HL-60/S4 (cell line): Measurements from ENCODE around the gene ARL15.

Experiments used
- in situ Hi-C: fragments of 300-500 bp; cut with MboI; formaldehyde crosslinking; loops from 2 replicates; pipeline ENCODE4 v1.14.3; 2022; ENCODE audit warnings: low sequenced_read_pairs

Gene ARL15

GRCh38 chr5:53922508-53923498 lies 387.6 kb downstream of the ARL15 start:
- in situ Hi-C loops, result no loop called here

- in situ Hi-C loops, result no loop called here
Observed at GRCh38 chr5:53917826-53918225, 392.5 kb downstream of the ARL15 start.

DNA sequence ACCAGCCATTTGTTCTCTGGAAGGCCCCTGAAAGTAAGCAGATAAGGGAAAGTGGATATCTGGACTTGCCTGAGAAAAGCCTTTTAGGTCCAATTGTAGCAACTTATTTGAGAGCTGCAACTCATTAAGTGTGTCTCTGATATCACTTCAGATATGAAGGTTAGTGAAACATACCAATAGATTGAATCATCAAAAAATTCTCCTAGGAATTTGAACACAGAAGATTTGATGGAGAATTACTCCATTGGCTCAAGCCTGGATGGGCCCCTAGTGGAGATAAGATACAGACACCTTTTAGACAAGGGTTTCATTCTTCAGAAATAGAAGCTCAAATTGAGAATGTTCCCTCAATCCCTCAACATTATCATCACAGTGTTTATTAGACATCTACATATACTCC lies 393.3 kb downstream of the ARL15 start:
- in situ Hi-C loops, result no loop called here

GRCh38 chr5:53915120-53915519 lies 395.3 kb downstream of the ARL15 start:
- in situ Hi-C loops, result no loop called here

GRCh38 chr5:53913941-53914340 lies 396.4 kb downstream of the ARL15 start:
- in situ Hi-C loops, result no loop called here

DNA sequence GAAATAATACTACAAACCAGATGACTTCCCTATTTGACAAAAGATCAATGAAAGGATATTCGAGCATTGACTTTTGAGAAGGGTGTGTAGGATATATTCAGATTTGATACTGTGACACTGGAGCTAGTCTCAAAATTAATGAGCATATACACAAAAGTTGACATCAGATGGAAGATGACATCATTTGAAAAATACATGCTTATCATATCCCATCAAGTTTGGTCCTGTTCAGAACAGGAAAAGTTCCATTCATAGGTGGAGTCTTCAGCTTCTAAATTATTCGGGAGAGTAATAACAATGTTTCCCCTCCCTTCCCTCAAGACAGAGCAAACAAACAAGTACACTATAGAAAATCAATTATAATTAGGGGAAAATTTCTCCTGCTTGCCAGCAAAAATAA lies 401.6 kb downstream of the ARL15 start:
- in situ Hi-C loops, result no loop called here

GRCh38 chr5:53907827-53908226 lies 402.5 kb downstream of the ARL15 start:
- in situ Hi-C loops, result no loop called here

- in situ Hi-C loops, result no loop called here
Observed at GRCh38 chr5:53906736-53907135, 403.6 kb downstream of the ARL15 start.

- in situ Hi-C loops, result no loop called here
Observed at GRCh38 chr5:53902296-53902907, 408.0 kb downstream of the ARL15 start.

DNA sequence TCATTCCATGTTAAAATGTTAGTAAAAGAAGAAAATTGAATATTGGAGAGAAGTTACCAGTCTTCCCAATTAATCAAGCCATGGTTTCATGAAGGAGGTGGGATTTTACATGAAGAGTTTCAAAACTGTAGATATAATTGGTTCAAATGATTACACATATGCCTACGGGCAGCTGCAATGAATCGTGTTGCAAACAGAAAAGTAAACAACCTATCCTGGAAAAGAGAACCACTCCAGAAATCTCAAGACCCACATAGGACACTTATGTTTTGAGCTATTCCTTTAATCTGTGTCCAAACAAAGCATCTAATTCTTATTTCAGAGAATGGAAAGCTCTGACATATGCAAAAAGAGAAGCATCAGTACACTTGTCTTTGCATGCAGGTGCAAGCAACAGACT lies 409.7 kb downstream of the ARL15 start:
- in situ Hi-C loops, result no loop called here

GRCh38 chr5:53895091-53895683 lies 415.2 kb downstream of the ARL15 start:
- in situ Hi-C loops, result no loop called here

- in situ Hi-C loops, result no loop called here
Observed at GRCh38 chr5:53893626-53894025, 416.7 kb downstream of the ARL15 start.

DNA sequence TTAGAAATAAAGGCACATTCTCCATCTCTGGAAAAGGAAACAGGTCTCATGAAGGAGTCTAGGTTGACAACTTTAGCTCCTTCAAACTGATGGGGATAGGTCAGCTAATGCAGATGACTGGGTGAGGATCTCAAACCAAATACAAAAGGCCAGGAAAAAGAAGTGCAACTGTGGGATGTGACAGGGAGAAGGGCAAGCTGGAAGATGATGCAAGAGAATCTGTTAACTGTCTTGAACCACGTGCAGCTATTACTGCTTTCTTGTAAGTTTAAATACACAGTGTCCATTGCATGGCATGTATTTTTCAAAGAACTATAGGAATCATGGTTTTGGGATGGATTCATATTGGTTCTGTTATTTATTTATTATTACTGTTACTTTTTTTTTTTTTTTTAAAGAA lies 418.1 kb downstream of the ARL15 start:
- in situ Hi-C loops, result no loop called here

- in situ Hi-C loops, result no loop called here
Observed at GRCh38 chr5:53891159-53891558, 419.2 kb downstream of the ARL15 start.

- in situ Hi-C loops, result no loop called here
Observed at GRCh38 chr5:53890490-53890889, 419.9 kb downstream of the ARL15 start.

DNA sequence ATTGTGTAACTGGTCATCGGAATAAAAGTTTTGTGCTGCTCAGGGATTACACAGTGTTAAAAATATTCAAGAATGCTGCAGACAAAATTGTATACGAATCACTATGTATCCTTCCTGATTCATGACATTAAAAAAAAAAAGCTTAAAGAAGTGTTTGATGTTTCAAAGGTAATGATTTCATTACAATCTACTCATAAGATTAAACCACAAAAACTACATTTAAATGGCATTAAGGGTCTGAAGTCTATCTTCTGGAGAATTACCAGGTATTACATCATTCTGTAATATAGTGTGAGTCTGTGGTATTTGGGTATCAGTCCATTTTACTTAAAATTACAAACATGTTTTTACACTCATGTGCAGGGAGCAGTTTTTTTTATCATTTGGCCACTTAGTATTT lies 425.5 kb downstream of the ARL15 start:
- in situ Hi-C loops, result no loop called here

DNA sequence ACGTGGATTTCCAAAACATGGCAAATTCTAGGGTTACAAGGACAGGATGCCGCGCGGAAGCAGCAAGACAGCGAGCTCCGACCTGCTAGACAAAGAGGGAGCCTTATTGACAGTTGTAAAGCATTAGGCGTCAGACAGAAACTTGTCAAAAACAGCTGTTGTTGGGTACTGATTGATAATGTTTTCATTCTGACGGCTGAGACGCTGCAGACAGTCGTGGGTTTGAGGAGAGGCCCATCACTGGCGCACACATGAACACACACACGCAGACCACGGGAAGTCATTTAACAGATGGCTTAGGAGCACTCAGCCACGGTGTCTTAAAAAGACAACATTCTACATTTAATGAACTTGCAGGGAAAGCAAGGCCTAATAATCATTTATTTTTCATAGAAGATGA lies 426.0 kb downstream of the ARL15 start:
- in situ Hi-C loops, result no loop called here

DNA sequence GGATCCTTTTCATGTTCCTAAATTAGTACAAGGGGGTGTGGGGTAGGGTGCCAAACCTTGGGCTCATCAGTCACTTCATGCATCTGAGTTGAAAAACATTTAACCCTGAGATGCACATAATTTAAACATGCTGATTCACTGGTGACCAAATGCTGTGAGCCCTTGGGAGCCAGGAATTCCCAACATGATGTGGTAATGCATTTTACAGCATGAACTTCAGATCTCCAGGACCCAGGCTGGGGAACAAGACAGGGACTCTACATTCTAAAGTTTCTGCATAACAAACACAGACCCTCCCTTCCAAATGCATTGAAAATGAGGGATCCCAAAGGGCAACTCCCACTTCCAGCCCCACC lies 427.7 kb downstream of the ARL15 start:
- in situ Hi-C loops, result no loop called here

- in situ Hi-C loops, result no loop called here
Observed at GRCh38 chr5:53882006-53882675, 428.2 kb downstream of the ARL15 start.

GRCh38 chr5:53879708-53880323 lies 430.6 kb downstream of the ARL15 start:
- in situ Hi-C loops, result no loop called here

DNA sequence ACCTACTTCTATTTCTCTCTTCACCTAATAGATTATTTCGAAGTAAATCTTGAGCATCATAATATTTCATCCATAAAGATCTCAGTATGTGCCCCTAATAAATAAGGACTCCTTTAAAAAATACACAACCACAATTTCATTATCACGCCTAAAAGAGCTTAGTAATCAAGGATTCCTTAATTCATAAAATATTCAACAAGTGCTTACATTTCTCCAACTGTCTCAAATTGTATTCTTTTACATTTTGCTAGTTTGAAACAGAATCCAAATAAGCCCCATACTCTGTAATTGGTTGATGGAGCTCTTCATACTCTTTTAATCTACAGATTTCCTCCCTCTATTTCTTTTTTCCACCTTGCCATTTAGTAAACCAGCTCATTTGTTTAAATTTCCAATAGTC lies 432.4 kb downstream of the ARL15 start:
- in situ Hi-C loops, result no loop called here
